ENCODE results near the gene PRR5L.

Gene PRR5L

GRCh38 chr11:36257351-36257750 lies 38.7 kb upstream of the PRR5L start:
- no peak for DNase-seq (ENCODE audit: low spot score)
- no peak for TF ChIP-seq CTCF (IDR thresholded peaks at IDR 0.05; ENCODE audit: extremely low read depth, missing control alignments)

DNA sequence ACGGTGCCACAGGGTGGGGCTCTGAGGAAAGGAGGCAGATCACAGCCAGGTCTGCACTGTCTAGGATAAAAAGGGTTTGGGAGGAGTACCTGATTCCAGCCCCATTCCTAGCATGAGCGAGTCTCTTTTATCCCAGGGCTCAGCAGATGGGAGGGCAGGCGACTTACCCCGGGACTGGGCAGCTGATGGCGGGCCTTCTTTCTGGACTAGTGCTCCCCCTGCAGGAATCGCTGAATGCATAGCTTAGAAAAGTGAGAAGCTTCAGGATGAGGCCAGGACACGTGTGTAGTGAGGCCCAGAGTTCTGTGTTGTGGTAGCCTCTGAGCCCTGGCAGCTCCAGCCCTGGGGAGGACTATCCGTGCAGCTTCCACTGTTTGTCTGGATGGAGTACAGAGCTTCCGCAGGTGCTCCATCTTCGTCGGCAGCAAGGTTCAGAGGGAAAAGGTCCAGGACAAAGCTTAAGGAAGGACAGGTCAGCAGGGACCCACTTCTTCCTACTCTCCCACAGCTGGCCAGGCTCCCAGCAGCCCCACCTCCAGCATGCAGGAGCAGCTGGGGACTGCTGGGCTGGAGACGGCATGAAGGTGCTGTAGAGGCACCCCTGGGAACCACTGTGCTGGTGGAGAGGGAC lies 37.2 kb upstream of the PRR5L start:
- DNase-seq (ENCODE audit: low spot score) = peak; percentile 37
- peak; percentile 40 for TF ChIP-seq CTCF (IDR thresholded peaks at IDR 0.05; ENCODE audit: extremely low read depth, missing control alignments)

- no peak for TF ChIP-seq CTCF (IDR thresholded peaks at IDR 0.05; ENCODE audit: extremely low read depth, missing control alignments)
- DNase-seq (ENCODE audit: low spot score) = no peak
Measured at GRCh38 chr11:36261094-36261493, 35.0 kb upstream of the PRR5L start.

DNA sequence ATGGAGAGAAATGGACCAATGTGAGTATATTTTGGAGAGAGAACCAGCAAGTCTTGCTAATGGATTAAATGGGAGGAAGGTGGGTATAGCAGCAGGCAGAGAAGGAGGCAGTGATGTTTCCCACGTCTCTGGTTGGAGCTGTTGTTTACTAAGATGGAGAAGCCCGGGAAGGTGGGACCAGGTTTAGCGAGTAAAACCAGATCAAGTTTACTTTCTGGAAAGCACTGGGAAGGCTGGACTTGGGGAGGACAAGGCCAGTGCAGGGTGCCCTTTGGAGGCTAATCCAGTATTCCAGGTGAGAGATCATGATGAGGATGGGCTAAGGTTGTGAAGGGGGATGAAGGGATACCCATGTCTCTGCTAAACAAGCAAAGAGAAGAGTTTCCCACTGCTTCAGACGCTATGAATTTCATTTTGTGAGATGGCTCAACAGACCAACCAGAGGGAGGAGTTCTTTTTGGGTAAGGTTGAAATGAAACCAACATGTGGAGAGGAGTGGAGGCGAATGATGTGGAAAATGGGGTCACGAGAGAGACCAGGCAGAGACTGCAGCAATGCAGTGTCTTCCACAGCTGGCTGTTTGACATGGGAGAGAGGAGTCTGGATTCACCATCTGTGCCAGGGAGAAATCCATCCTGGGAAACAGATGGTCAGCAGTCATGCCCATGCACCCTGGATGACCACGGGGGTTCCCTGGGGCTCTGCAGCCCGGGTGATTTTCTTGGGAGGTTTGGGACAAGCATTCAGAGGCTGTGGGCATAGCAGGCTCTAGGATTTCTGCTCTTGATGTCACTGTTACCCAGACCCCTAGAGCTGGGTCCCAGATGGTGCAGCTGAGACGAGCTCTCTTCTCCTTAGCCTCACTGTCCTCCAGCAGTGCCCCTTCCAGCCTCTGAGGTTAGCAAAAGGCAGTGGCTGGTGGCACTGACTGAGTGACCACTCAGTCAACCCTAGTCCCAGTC lies 31.8 kb upstream of the PRR5L start:
- no peak for TF ChIP-seq CTCF (IDR thresholded peaks at IDR 0.05; ENCODE audit: extremely low read depth, missing control alignments)
- no peak for DNase-seq (ENCODE audit: low spot score)

DNA sequence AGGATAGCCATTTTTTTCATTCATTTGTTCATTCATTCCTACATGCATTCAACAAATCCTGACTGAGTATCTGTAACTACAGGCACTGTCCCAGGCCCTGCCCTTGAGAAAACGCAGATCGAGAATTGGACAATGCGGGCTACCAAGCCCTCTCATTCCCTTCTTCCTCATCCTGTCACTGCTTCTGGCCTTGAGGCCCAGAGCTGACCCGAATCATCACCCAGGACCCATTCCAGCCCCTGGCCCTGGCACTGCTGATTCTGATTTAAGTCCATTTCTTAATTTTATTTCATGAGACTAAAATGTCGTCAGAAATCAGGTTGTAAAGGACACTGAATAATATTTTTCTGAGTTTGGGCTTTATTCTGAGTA lies 31.1 kb upstream of the PRR5L start:
- no peak for DNase-seq (ENCODE audit: low spot score)

DNA sequence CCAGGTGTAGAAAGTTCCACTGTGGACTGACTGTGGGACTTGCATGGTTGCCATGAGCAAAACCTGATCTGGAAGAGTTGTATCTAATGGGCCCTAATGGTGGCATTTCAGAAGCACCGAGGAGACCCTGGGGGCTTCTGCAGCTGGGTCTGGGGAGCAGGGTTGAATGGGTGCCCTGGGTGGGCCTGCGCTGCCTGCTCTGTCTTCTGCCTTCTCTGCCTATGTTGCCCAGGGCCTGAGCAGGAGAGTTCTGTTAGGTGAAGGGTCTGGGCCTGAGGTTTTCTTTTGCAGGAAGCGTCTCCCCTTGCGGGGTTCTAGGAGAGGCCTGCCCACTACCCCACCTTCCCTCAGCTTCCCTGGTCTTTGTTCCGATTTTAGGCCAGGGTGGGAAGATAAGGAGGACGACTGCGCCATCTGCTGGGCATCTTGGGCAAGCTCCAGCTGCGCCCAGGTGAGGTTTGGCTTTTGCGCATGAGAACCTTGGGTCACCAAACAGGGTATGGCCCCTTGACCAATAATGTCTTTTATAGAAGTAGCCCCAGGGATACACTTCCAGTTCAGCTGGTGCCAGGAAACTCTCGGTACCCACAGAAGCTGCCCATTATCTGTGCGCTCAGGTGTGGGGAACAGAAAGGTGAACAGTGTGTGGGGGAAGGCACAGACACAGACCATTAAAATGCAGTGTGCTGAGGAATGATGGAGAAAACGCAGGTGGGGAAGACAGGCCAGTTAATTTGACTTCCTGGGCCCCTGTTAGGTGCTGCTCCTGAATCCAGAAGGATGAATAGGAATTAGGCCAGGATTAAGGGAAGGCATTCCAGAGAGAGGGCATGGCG lies 30.1 kb upstream of the PRR5L start:
- peak; percentile 82 for TF ChIP-seq CTCF (IDR thresholded peaks at IDR 0.05; ENCODE audit: extremely low read depth, missing control alignments)
- DNase-seq (ENCODE audit: low spot score) = peak; percentile 62

More for the DNA sequence above, 31.1 kb upstream of the PRR5L start:
- no peak for TF ChIP-seq CTCF (IDR thresholded peaks at IDR 0.05; ENCODE audit: extremely low read depth, missing control alignments)

Data from GM20000 (cell line).